GM21447 (cell line): ENCODE results near the gene TTLL4.

ENCODE experiments used
- ATAC-seq: cut with Tn5 transposase; IDR thresholded peaks from one replicate; pipeline ENCODE4 v1.9.1; 2021; ENCODE audit not compliant: unreplicated experiment

TTLL4 gene

GRCh38 chr2:218781691-218782527 lies 71.3 kb downstream of the TTLL4 start, which contains the start of gene CYP27A1:
Gene CYP27A1, plus strand, starts transcription at chr2:218782147. Its CDS starts 36 bp downstream, at chr2:218782183.
- no peak for ATAC-seq

- no peak for ATAC-seq
Measured at GRCh38 chr2:218782528-218782844, 71.9 kb downstream of the TTLL4 start.

GRCh38 chr2:218783688-218784087 lies 73.1 kb downstream of the TTLL4 start:
- ATAC-seq = no peak

- ATAC-seq = no peak
Measured at GRCh38 chr2:218785103-218785502, 74.5 kb downstream of the TTLL4 start.

GRCh38 chr2:218786133-218786532 lies 75.5 kb downstream of the TTLL4 start:
- no peak for ATAC-seq

- no peak for ATAC-seq
Measured at GRCh38 chr2:218788529-218789255, 78.1 kb downstream of the TTLL4 start.

GRCh38 chr2:218792433-218792832 lies 81.8 kb downstream of the TTLL4 start:
- ATAC-seq = no peak

GRCh38 chr2:218796691-218797090 lies 86.1 kb downstream of the TTLL4 start:
- ATAC-seq = no peak

GRCh38 chr2:218798767-218799504 lies 88.3 kb downstream of the TTLL4 start:
- ATAC-seq = no peak

GRCh38 chr2:218799990-218800389 lies 89.4 kb downstream of the TTLL4 start:
- ATAC-seq = no peak

GRCh38 chr2:218802386-218802994 lies 91.9 kb downstream of the TTLL4 start:
- no peak for ATAC-seq

- no peak for ATAC-seq
Measured at GRCh38 chr2:218804817-218805216, 94.2 kb downstream of the TTLL4 start.
